ENCODE measurements around the gene TMEM151A. TPM values are rescaled to one million over a fixed set of nuclear protein-coding genes. Genes with fewer than 3 reads are reported as not detected.
"Not testable (repeated sequence)": the region's sequence is repeated elsewhere in the genome, so short reads cannot be mapped to it uniquely, and the experiment has no call there.

Gene TMEM151A
- total RNA-seq, 1 experiment from 2014 or later = 0.56 TPM

DNA sequence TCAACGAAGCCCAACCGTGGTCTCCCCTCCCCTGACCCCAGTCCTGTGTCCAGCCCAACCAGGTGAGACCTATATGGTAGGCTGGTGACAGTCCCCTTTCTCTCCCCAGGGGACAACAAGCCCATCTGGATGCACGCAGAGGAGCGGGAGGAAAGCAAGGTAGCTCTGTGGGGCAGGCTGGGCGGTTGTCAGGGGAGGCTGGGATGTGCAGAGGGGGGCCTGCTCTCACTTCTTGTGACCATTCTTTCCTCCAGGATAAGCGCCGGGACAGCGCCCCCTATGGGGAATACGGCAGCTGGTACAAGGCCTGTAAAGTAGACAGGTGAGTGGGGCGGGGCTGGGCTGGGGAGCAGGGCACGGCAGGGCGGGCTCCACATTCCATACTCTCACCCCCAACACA, 26.8 kb upstream of the TMEM151A start:
- H3K36me3 ChIP-seq = peaks cover 38% of the 10 kb centered on the region
- no peaks in the 10 kb centered on the region for H3K9me3 ChIP-seq
- no peak overlapping the region for H3K4me3 ChIP-seq
- no peak for DNase-seq
- no peaks in the 10 kb centered on the region for H3K27me3 ChIP-seq

- DNase-seq = no peak
- H3K4me3 ChIP-seq = no peak overlapping the region
- peaks cover 38% of the 10 kb centered on the region for H3K36me3 ChIP-seq
- no peaks in the 10 kb centered on the region for H3K27me3 ChIP-seq
- no peaks in the 10 kb centered on the region for H3K9me3 ChIP-seq
These were observed 25.9 kb upstream of the TMEM151A start for GRCh38 chr11:66265531-66266377.

DNA sequence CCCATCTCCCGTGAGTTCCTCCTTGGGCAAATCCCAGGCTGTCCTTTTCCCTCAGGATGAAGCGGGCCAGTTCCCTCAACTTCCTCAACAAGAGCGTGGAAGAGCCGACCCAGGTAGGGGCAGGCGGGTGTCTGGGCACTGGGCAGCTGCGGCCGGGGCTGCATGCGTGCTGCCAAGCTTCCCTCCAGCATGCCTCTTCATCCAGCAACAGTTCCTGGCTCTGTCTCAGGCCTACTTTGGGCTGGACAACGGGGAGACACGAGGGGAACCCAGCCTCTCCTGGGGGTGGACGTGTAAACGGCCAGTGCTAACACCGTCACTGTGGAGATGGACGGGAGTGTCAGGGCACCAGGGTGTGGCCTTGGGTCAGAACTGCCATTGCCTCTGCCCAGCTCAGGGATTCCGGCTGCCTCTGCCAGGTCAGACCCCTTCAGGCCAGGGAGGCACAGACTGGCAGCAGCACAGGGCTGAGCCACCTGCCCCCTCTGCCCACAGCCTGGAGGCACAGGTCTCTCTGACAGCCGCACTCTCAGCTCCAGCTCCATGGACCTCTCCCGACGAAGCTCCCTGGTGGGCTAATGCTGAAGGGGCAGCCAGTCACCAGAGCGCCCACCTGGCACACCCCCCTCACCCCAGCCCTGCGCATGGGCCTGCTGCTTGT, 25.2 kb upstream of the TMEM151A start:
- peaks cover 40% of the 10 kb centered on the region for H3K36me3 ChIP-seq
- no peak overlapping the region for H3K4me3 ChIP-seq
- H3K9me3 ChIP-seq = no peaks in the 10 kb centered on the region
- no peak for DNase-seq
- no peaks in the 10 kb centered on the region for H3K27me3 ChIP-seq

- Histone ChIP-seq H3K4me3 (no peak overlapping the region), H3K27me3 (no peaks in the 10 kb centered on the region), H3K36me3 (peaks cover 42% of the 10 kb centered on the region), H3K9me3 (no peaks in the 10 kb centered on the region)
- DNase-seq = no peak
These were observed 24.7 kb upstream of the TMEM151A start for GRCh38 chr11:66267039-66267378.

GRCh38 chr11:66267379-66268243, 24.1 kb upstream of the TMEM151A start:
- peaks cover 44% of the 10 kb centered on the region for H3K36me3 ChIP-seq
- H3K27me3 ChIP-seq = no peaks in the 10 kb centered on the region
- peak overlapping the region; percentile 90 for H3K4me3 ChIP-seq
- DNase-seq = peak; percentile 67
- H3K9me3 ChIP-seq = no peaks in the 10 kb centered on the region

DNA sequence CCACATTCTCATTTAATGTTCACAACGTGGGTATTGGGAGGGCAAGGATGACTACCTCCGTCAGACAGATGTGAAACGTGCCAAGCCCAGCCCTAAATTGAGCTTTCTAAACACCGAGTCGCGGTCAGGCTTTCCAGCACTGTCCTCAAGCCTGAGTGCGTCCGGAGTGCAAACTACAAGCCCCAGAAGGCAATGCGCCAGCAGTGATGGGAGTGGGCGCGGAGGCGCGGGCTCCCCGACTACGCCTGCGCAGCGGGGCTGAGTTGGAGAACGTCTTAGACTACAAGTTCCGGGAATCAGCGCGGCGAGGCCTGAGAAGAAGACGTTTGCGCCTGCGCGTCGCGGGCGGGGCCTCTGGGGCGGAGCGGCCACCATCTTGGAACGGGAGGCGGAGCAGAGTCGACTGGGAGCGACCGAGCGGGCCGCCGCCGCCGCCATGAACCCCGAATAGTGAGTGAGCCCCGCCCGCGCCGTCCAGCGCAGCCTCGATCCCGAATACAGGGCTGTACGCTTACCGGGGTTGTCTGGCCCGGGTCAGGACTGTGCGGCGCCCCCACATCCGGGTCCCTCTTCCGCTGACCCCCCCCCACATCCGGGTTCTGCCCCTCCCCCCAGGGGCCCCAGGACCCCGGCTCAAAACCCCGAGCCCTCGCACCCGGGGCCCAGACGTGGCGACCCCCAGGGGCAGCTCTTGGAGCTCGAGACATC, 23.3 kb upstream of the TMEM151A start, which contains the start of gene RAB1B:
Gene RAB1B (plus strand): TSS at position 396 of the 708 bp plus-strand sequence. CDS start 41 bp downstream, at position 437.
- Histone ChIP-seq H3K36me3 (peaks cover 50% of the 10 kb centered on the region), H3K9me3 (no peaks in the 10 kb centered on the region), H3K27me3 (no peaks in the 10 kb centered on the region), H3K4me3 (peak within 1 kb of the TSS; percentile 90)
- peak; percentile 99 for DNase-seq

- H3K9me3 ChIP-seq = no peaks in the 10 kb centered on the region
- peak; percentile 31 for DNase-seq
- H3K4me3 ChIP-seq = peak overlapping the region; percentile 90
- no peaks in the 10 kb centered on the region for H3K27me3 ChIP-seq
- H3K36me3 ChIP-seq = peaks cover 57% of the 10 kb centered on the region
These were observed 22.5 kb upstream of the TMEM151A start for GRCh38 chr11:66268952-66269905.

DNA sequence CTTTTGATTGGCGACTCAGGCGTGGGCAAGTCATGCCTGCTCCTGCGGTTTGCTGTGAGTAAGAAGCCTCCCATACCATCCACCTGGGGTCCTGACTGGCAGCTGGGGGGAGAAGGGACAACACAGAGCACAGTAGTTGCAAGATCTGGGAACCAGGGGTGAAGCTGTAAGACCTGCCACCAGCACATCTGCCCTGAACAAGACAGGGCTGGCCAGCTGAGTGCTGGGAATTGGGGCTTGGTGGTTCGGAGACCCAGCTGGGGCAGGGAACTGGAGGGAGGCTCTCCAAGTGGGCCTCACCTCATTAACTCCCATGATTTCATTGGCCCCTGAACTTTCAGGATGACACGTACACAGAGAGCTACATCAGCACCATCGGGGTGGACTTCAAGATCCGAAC, 19.9 kb upstream of the TMEM151A start:
- no peaks in the 10 kb centered on the region for H3K27me3 ChIP-seq
- peaks cover 53% of the 10 kb centered on the region for H3K36me3 ChIP-seq
- H3K9me3 ChIP-seq = no peaks in the 10 kb centered on the region
- DNase-seq = no peak
- H3K4me3 ChIP-seq = no peak overlapping the region

GRCh38 chr11:66272596-66272995, 19.1 kb upstream of the TMEM151A start:
- H3K4me3 ChIP-seq = no peak overlapping the region
- no peaks in the 10 kb centered on the region for H3K9me3 ChIP-seq
- H3K36me3 ChIP-seq = peaks cover 50% of the 10 kb centered on the region
- no peak for DNase-seq
- no peaks in the 10 kb centered on the region for H3K27me3 ChIP-seq

GRCh38 chr11:66274219-66274618, 17.5 kb upstream of the TMEM151A start:
- no peaks in the 10 kb centered on the region for H3K9me3 ChIP-seq
- no peaks in the 10 kb centered on the region for H3K27me3 ChIP-seq
- no peak overlapping the region for H3K4me3 ChIP-seq
- no peak for DNase-seq
- peaks cover 50% of the 10 kb centered on the region for H3K36me3 ChIP-seq

DNA sequence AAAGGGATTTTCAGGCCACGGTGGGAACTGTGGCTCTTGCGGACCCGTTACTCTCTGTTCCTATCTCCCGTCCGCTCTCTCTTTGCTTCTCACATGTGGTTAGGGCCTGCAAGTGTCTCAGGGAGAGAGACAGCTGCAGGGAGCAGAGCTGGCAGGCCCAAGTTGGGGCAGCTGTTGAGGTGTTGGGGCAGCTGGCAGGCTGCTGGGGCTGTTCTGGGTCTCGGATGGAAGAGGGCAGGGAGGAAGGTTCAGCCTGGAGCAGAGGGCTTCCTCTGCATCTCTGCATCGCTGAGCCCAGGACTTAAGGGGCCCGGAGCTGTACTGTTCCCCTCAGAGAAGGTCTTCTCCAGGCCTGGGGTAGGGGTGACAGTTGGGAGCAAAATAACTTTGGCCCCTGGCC, 16.3 kb upstream of the TMEM151A start:
- Histone ChIP-seq H3K36me3 (peaks cover 44% of the 10 kb centered on the region), H3K9me3 (no peaks in the 10 kb centered on the region), H3K4me3 (no peak overlapping the region), H3K27me3 (no peaks in the 10 kb centered on the region)
- DNase-seq = no peak

DNA sequence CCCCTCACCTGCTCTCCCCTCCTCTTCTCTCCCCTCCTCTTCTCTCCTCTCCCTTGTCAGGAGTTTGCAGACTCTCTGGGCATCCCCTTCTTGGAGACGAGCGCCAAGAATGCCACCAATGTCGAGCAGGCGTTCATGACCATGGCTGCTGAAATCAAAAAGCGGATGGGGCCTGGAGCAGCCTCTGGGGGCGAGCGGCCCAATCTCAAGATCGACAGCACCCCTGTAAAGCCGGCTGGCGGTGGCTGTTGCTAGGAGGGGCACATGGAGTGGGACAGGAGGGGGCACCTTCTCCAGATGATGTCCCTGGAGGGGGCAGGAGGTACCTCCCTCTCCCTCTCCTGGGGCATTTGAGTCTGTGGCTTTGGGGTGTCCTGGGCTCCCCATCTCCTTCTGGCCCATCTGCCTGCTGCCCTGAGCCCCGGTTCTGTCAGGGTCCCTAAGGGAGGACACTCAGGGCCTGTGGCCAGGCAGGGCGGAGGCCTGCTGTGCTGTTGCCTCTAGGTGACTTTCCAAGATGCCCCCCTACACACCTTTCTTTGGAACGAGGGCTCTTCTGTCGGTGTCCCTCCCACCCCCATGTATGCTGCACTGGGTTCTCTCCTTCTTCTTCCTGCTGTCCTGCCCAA, 15.6 kb upstream of the TMEM151A start:
- Histone ChIP-seq H3K36me3 (peaks cover 37% of the 10 kb centered on the region), H3K27me3 (no peaks in the 10 kb centered on the region), H3K9me3 (no peaks in the 10 kb centered on the region), H3K4me3 (no peak overlapping the region)
- no peak for DNase-seq

GRCh38 chr11:66276619-66277018, 15.1 kb upstream of the TMEM151A start:
- H3K27me3 ChIP-seq, DNase-seq, H3K9me3 ChIP-seq, H3K4me3 ChIP-seq: not testable (repeated sequence)
- peaks cover 36% of the 10 kb centered on the region for H3K36me3 ChIP-seq

- peaks cover 31% of the 10 kb centered on the region for H3K36me3 ChIP-seq
- H3K4me3 ChIP-seq, DNase-seq, H3K27me3 ChIP-seq, H3K9me3 ChIP-seq: not testable (repeated sequence)
These were observed 14.6 kb upstream of the TMEM151A start for GRCh38 chr11:66277064-66277463.

Measured in MG63 (cell line).